Right hindlimb (tissue), 1 donor: ENCODE data around the gene CT45A2.
"Not testable (repeated sequence)": the region's sequence is repeated elsewhere in the genome, so short reads cannot be mapped to it uniquely, and the experiment has no call there.

ENCODE experiments used
- DNase-seq: peaks from one replicate; pipeline ENCODE4 v3.0.0-alpha.2; 2018

The CT45A2 gene

GRCh38 chrX:135819912-135820311 lies at the start of gene CT45A2:
TSS of gene CT45A2 (minus strand) at chrX:135820012. CDS start at chrX:135816265, 3,747 bp downstream.
- not testable (repeated sequence) for DNase-seq

- DNase-seq = not testable (repeated sequence)
Measured at GRCh38 chrX:135854438-135854837, 34.6 kb upstream of the CT45A2 start, which contains the start of gene CT45A8. TSS of gene CT45A8 (minus strand) at chrX:135854538. CDS start at chrX:135850783, 3,755 bp downstream.

GRCh38 chrX:135837180-135837579 lies 17.4 kb upstream of the CT45A2 start, which contains the start of gene CT45A7:
TSS of gene CT45A7 (minus strand) at chrX:135837280. CDS start at chrX:135833533, 3,747 bp downstream.
- DNase-seq = not testable (repeated sequence)

GRCh38 chrX:135802687-135803086 lies 17.1 kb downstream of the CT45A2 start, which contains the start of gene CT45A6:
TSS of gene CT45A6 (minus strand) at chrX:135802787. CDS start at chrX:135798993, 3,794 bp downstream.
- DNase-seq = not testable (repeated sequence)

GRCh38 chrX:135785403-135785802 lies 34.4 kb downstream of the CT45A2 start, which contains the start of gene CT45A5:
TSS of gene CT45A5 (minus strand) at chrX:135785503. CDS start at chrX:135781729, 3,774 bp downstream.
- not testable (repeated sequence) for DNase-seq

- not testable (repeated sequence) for DNase-seq
Measured at GRCh38 chrX:135768091-135768490, 51.7 kb downstream of the CT45A2 start, which contains the start of gene CT45A3. TSS of gene CT45A3 (minus strand) at chrX:135768191. CDS start at chrX:135764444, 3,747 bp downstream.
